Measurements from ENCODE around the gene CYP19A1. TPM values are rescaled to one million over a fixed set of nuclear protein-coding genes. Genes with fewer than 3 reads are reported as not detected.

The CYP19A1 gene
- total and polyA plus RNA-seq, 3 donors from 2014 or later: 2.8 to 29.0 (median 3.3) TPM

- 84% methylated on average over 5 of the region's 5 CpGs for WGBS, 2 donors
- no peak overlapping the region for H3K27ac ChIP-seq
- DNase-seq: no peak
- no peaks in the 10 kb centered on the region for H3K27me3 ChIP-seq
- intact Hi-C loops (cut with DNase I; ENCODE audit: low total_unique reads): no loop called here
- no peaks in the 10 kb centered on the region for H3K9me3 ChIP-seq
- H3K4me3 ChIP-seq: no peak overlapping the region
- H3K36me3 ChIP-seq (ENCODE audit: low read depth, missing control alignments): no peaks in the 10 kb centered on the region
- TF ChIP-seq CTCF (IDR thresholded peaks at IDR 0.05) (no peak), POLR2A (IDR thresholded peaks at IDR 0.05) (no peak)
- no peaks in the 10 kb centered on the region for H3K4me1 ChIP-seq
Measured at GRCh38 chr15:51356147-51356546, 17.8 kb upstream of the CYP19A1 start.

GRCh38 chr15:51355096-51355495, 16.7 kb upstream of the CYP19A1 start:
- no peaks in the 10 kb centered on the region for H3K4me1 ChIP-seq
- intact Hi-C loops (cut with DNase I; ENCODE audit: low total_unique reads): no loop called here
- TF ChIP-seq CTCF (IDR thresholded peaks at IDR 0.05) (no peak), POLR2A (IDR thresholded peaks at IDR 0.05) (no peak)
- no peak overlapping the region for H3K4me3 ChIP-seq
- no peaks in the 10 kb centered on the region for H3K36me3 ChIP-seq (ENCODE audit: low read depth, missing control alignments)
- DNase-seq: no peak
- no peak overlapping the region for H3K27ac ChIP-seq
- WGBS, 2 donors: 81 to 91% methylated on average over 1 of the region's 1 CpG
- no peaks in the 10 kb centered on the region for H3K9me3 ChIP-seq
- H3K27me3 ChIP-seq: no peaks in the 10 kb centered on the region

GRCh38 chr15:51353976-51354375, 15.6 kb upstream of the CYP19A1 start:
- H3K4me3 ChIP-seq: no peak overlapping the region
- peaks cover 2% of the 10 kb centered on the region for H3K4me1 ChIP-seq
- DNase-seq: no peak
- H3K36me3 ChIP-seq (ENCODE audit: low read depth, missing control alignments): no peaks in the 10 kb centered on the region
- no peaks in the 10 kb centered on the region for H3K27me3 ChIP-seq
- WGBS, 2 donors: 53 to 82% methylated on average over 2 of the region's 2 CpGs
- no peak overlapping the region for H3K27ac ChIP-seq
- no peak for TF ChIP-seq POLR2A (IDR thresholded peaks at IDR 0.05)
- no peak for TF ChIP-seq CTCF (IDR thresholded peaks at IDR 0.05)
- H3K9me3 ChIP-seq: no peaks in the 10 kb centered on the region
- intact Hi-C loops (cut with DNase I; ENCODE audit: low total_unique reads): no loop called here

GRCh38 chr15:51350723-51351122, 12.3 kb upstream of the CYP19A1 start:
- Histone ChIP-seq H3K27ac (no peak overlapping the region), H3K4me1 (peaks cover 6% of the 10 kb centered on the region), H3K27me3 (no peaks in the 10 kb centered on the region), H3K9me3 (no peaks in the 10 kb centered on the region), H3K4me3 (no peak overlapping the region), H3K36me3 (ENCODE audit: low read depth, missing control alignments) (no peaks in the 10 kb centered on the region)
- 94 to 95% methylated on average over 3 of the region's 3 CpGs for WGBS, 2 donors
- DNase-seq: no peak
- no peak for TF ChIP-seq CTCF (IDR thresholded peaks at IDR 0.05)
- no peak for TF ChIP-seq POLR2A (IDR thresholded peaks at IDR 0.05)
- intact Hi-C loops (cut with DNase I; ENCODE audit: low total_unique reads): no loop called here

GRCh38 chr15:51349156-51349844, 10.9 kb upstream of the CYP19A1 start:
- intact Hi-C loops (cut with DNase I; ENCODE audit: low total_unique reads): no loop called here
- Histone ChIP-seq H3K27me3 (no peaks in the 10 kb centered on the region), H3K9me3 (no peaks in the 10 kb centered on the region), H3K36me3 (ENCODE audit: low read depth, missing control alignments) (no peaks in the 10 kb centered on the region), H3K4me1 (peaks cover 9% of the 10 kb centered on the region), H3K4me3 (no peak overlapping the region), H3K27ac (peak overlapping the region in 1 of 2 donors; percentile 17)
- WGBS, 2 donors: 54 to 58% methylated on average over 4 of the region's 4 CpGs
- no peak for TF ChIP-seq POLR2A (IDR thresholded peaks at IDR 0.05)
- TF ChIP-seq CTCF (IDR thresholded peaks at IDR 0.05): peak in 1 of 3 experiments; percentile 6
- peak; percentile 31 for DNase-seq
